ENCODE measurements around the gene ZFP36L1. TPM values are rescaled to one million over a fixed set of nuclear protein-coding genes. Genes with fewer than 3 reads are reported as not detected.

ZFP36L1 gene
- total RNA-seq, 1 experiment from 2014 or later, result 304 TPM

DNA sequence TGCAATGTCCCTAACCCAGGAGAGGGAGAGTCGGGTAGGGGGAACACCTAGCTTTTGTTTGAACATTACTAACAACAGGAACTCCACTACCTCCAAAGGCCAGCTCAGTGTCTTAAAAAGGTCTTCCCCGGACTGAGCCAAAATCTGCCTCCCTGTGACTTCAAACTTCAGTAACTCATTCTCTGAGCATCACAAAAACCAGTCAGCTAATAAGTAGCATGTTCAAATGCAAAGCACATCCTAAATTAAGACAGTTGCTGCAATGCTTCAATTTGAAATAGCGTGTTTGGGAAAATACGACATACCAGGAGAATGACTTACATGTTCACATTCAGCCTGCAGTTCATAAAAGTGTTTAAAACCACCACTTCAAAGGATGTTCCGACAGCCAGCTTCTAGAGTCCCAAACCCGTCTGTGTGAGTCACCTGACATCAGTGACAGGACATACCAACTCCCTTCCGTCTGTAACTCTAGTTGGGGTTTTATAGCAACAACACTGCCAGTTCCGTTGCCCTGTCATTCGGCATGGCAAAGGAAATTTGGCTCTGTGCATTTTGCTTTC is 13.0 kb downstream of the ZFP36L1 start:
- no peaks in the 10 kb centered on the region for H3K36me3 ChIP-seq (ENCODE audit: control insufficient read depth in 1 of 2, insufficient read depth in 2 of 2, low read length in 2 of 2)
- H4K20me1 ChIP-seq (ENCODE audit: insufficient read depth), result no peaks in the 10 kb centered on the region
- H3K9ac ChIP-seq (ENCODE audit: low read length), result peak overlapping the region; percentile 22
- TF ChIP-seq POLR2AphosphoS5 (IDR thresholded peaks at IDR 0.05; ENCODE audit: low read depth, low read length) (peak; percentile 41; the same call in 1 of the 2 replicates), TCF7L2 (IDR thresholded peaks at IDR 0.05; ENCODE audit: borderline replicate concordance, extremely low read depth, insufficient read depth, insufficient read length) (peak; percentile 99)
- TF ChIP-seq, protein P1, sequence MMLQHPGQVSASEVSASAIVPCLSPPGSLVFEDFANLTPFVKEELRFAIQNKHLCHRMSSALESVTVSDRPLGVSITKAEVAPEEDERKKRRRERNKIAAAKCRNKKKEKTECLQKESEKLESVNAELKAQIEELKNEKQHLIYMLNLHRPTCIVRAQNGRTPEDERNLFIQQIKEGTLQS (IDR thresholded peaks at IDR 0.05), result no peak
- peak overlapping the region; percentile 7 to 41 for H3K4me3 ChIP-seq (replicated peaks in 1 of 2; ENCODE audit: low read depth in 1 of 2, low read length in 2 of 2)
- peak overlapping the region; percentile 77 for H3K4me2 ChIP-seq (ENCODE audit: low read length)
- H2AFZ ChIP-seq (ENCODE audit: low read depth, low read length, poor library complexity, severe bottlenecking), result no peak overlapping the region
- peaks cover 70 to 78% of the 10 kb centered on the region in 2 experiments for H3K4me1 ChIP-seq (ENCODE audit: control insufficient read depth in 1 of 2, insufficient read depth in 2 of 2, low read length in 2 of 2)
- ChIA-PET POLR2A (interaction anchor here (0.6 to 2.5 kb wide), 5 partner anchors 9 to 836 kb away, joined by 3 to 25 read pairs (median 3); partner anchors contain the start of gene ZFP36L1), RAD21 (ENCODE audit: low non-redundant PET in 1 of 2, low total read pairs in 2 of 2, uncharacterized antibody in 2 of 2, unreplicated experiment in 2 of 2) (interaction anchor here in 1 of 2 experiments (0.8 kb wide), 1 partner anchor 203 kb away, joined by 3 read pairs; no protein-coding TSS in a partner anchor), CTCF (interaction anchor here (1.0 to 1.4 kb wide), 3 partner anchors 8 to 846 kb away, joined by 3 read pairs; no protein-coding TSS in a partner anchor)
- no peaks in the 10 kb centered on the region for H3K9me3 ChIP-seq (ENCODE audit: control insufficient read depth in 1 of 2, insufficient read depth in 1 of 2, low read depth in 1 of 2, low read length in 2 of 2)
- peak; percentile 55 for ATAC-seq
- intact Hi-C loops (cut with micrococcal nuclease), result loop anchor here (2.0 to 10.0 kb wide), 2 partner anchors 181 to 415 kb away; no protein-coding TSS in a partner anchor
- no peaks in the 10 kb centered on the region for H3K27me3 ChIP-seq (ENCODE audit: insufficient read depth, low read length)
- peak; percentile 94 for DNase-seq (ENCODE audit: low read depth, low spot score)
- no TSS peak for BruUV-seq (replicated peaks)
- no peaks in the 10 kb centered on the region for H3K9me2 ChIP-seq (ENCODE audit: insufficient read depth)
- peak overlapping the region; percentile 88 for H3K27ac ChIP-seq (ENCODE audit: low read depth, low read length)
- no peaks in the 10 kb centered on the region for H3K79me2 ChIP-seq (ENCODE audit: insufficient read depth, low read length)

DNA sequence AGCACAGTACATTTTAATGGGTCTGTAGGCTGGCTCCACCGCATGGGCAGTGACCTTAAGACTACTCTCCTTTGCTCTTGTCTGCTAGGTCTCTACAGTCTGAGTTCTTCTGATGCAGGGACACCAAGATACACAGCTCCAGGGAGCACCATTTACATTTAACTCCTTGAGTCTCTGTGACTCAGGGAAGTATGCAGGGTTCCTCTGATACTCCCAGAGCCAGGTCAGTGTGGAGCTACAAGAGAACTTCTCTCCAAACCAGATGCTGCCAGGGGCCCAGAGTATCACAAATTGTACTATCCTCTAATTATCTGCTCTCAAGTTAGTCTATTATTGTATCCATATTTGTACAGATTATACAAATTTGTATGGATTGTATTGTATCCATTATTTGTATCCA is 15.2 kb downstream of the ZFP36L1 start:
- Histone ChIP-seq H3K4me1 (ENCODE audit: control insufficient read depth in 1 of 2, insufficient read depth in 2 of 2, low read length in 2 of 2) (peaks cover 53 to 56% of the 10 kb centered on the region in 2 experiments), H3K27ac (ENCODE audit: low read depth, low read length) (peak overlapping the region; percentile 88; the same call in 1 of the 2 replicates), H3K36me3 (ENCODE audit: control insufficient read depth in 1 of 2, insufficient read depth in 2 of 2, low read length in 2 of 2) (no peaks in the 10 kb centered on the region), H3K4me2 (ENCODE audit: low read length) (no peak overlapping the region), H3K27me3 (ENCODE audit: insufficient read depth, low read length) (no peaks in the 10 kb centered on the region), H2AFZ (ENCODE audit: low read depth, low read length, poor library complexity, severe bottlenecking) (no peak overlapping the region), H3K79me2 (ENCODE audit: insufficient read depth, low read length) (no peaks in the 10 kb centered on the region), H3K9ac (ENCODE audit: low read length) (no peak overlapping the region), H3K9me2 (ENCODE audit: insufficient read depth) (no peaks in the 10 kb centered on the region), H3K4me3 (replicated peaks in 1 of 2; ENCODE audit: low read depth in 1 of 2, low read length in 2 of 2) (no peak overlapping the region), H3K9me3 (ENCODE audit: control insufficient read depth in 1 of 2, insufficient read depth in 1 of 2, low read depth in 1 of 2, low read length in 2 of 2) (0 out of 4 replicates have a peak, but pooled peaks cover 0 to 5% of the 10 kb centered on the region in 2 experiments), H4K20me1 (ENCODE audit: insufficient read depth) (no peaks in the 10 kb centered on the region)
- CTCF ChIA-PET, result no interaction called here
- no TSS peak for BruUV-seq (replicated peaks)
- RAD21 ChIA-PET (ENCODE audit: low non-redundant PET in 1 of 2, low total read pairs in 2 of 2, uncharacterized antibody in 2 of 2, unreplicated experiment in 2 of 2), result no interaction called here
- intact Hi-C loops (cut with micrococcal nuclease), result loop anchor here (2.0 kb wide), 1 partner anchor 179 kb away; no protein-coding TSS in a partner anchor
- POLR2A ChIA-PET, result interaction anchor here (2.0 kb wide), 1 partner anchor 15 kb away, joined by 5 read pairs; the partner anchor contains the start of gene ZFP36L1
- ATAC-seq, result no peak
- TF ChIP-seq EGR1 (IDR thresholded peaks at IDR 0.05; ENCODE audit: low read depth), result no peak
- no peak for TF ChIP-seq CEBPB (IDR thresholded peaks at IDR 0.05; ENCODE audit: low read depth)
- no peak for TF ChIP-seq EZH2phosphoT487 (IDR thresholded peaks at IDR 0.05; ENCODE audit: borderline replicate concordance)
- no peak for TF ChIP-seq CBX3 (IDR thresholded peaks at IDR 0.05; ENCODE audit: low read depth)
- no peak for TF ChIP-seq ELF1 (IDR thresholded peaks at IDR 0.05; ENCODE audit: borderline replicate concordance, low read depth)
- TF ChIP-seq MAX (IDR thresholded peaks at IDR 0.05), result no peak
- no peak for TF ChIP-seq EZH2 (IDR thresholded peaks at IDR 0.05)
- no peak for TF ChIP-seq TCF7L2 (IDR thresholded peaks at IDR 0.05; ENCODE audit: borderline replicate concordance, extremely low read depth, insufficient read depth, insufficient read length)
- DNase-seq (ENCODE audit: low read depth, low spot score), result no peak
